OCI-LY1 (cell line): Measurements from ENCODE around the gene HSPB2.

Experiments used
- H2AFZ ChIP-seq: fragments of 200-600 bp; sonication (generic), shearing (Covaris generic); 2 replicates; pipeline ENCODE4 v1.6.0; 2014; ENCODE audit warnings: antibody characterized with exemption, mild to moderate bottlenecking, low read length
- H3F3A ChIP-seq: fragments of 200-600 bp; sonication (generic), shearing (Covaris generic); 2 replicates; pipeline ENCODE4 v1.6.0; 2014; ENCODE audit warnings: mild to moderate bottlenecking, antibody characterized with exemption, low read length, moderate library complexity; ENCODE audit not compliant: insufficient read depth
- H3K27ac ChIP-seq: fragments of 200-600 bp; sonication (generic); 2 replicates; pipeline ENCODE4 v1.5.1; 2014; ENCODE audit warnings: low read length, mixed run types, mild to moderate bottlenecking, low read depth; ENCODE audit not compliant: poor library complexity, severe bottlenecking
- H3K27me3 ChIP-seq: fragments of 200-600 bp; sonication (generic); 2 replicates; pipeline ENCODE4 v1.6.0; 2014; ENCODE audit warnings: antibody characterized with exemption, mild to moderate bottlenecking, low read length, moderate library complexity; ENCODE audit not compliant: insufficient read depth
- H3K36me3 ChIP-seq: fragments of 200-600 bp; sonication (generic); 2 replicates; pipeline ENCODE4 v1.6.1; 2014; ENCODE audit warnings: mild to moderate bottlenecking, antibody characterized with exemption, low read length, moderate library complexity, mixed read lengths; ENCODE audit not compliant: insufficient read depth
- H3K4me1 ChIP-seq: fragments of 200-600 bp; sonication (generic); 2 replicates; pipeline ENCODE4 v1.5.1; 2014; ENCODE audit warnings: mild to moderate bottlenecking, low read length, moderate library complexity; ENCODE audit not compliant: insufficient read depth, severe bottlenecking
- H3K4me2 ChIP-seq: fragments of 200-600 bp; sonication (generic), shearing (Covaris generic); 2 replicates; pipeline ENCODE4 v1.6.1; 2014; ENCODE audit warnings: low read length
- H3K4me3 ChIP-seq: fragments of 200-600 bp; sonication (generic); 2 replicates; pipeline ENCODE4 v1.5.1; 2014; ENCODE audit warnings: low read length, low read depth, mild to moderate bottlenecking, mixed read lengths; ENCODE audit not compliant: poor library complexity, severe bottlenecking
- H3K79me2 ChIP-seq: fragments of 200-600 bp; shearing (Covaris generic); 2 replicates; pipeline ENCODE4 v1.6.1; 2016; ENCODE audit warnings: mixed run types, low read length, mixed read lengths; ENCODE audit not compliant: insufficient read depth
- H3K9ac ChIP-seq: fragments of 200-600 bp; sonication (generic), shearing (Covaris generic); 2 replicates; pipeline ENCODE4 v1.6.1; 2014; ENCODE audit warnings: mild to moderate bottlenecking, low read length, mixed read lengths
- H3K9me2 ChIP-seq: fragments of 200-600 bp; sonication (generic), shearing (Covaris generic); 2 replicates; pipeline ENCODE4 v1.6.1; 2014; ENCODE audit warnings: low read depth, mild to moderate bottlenecking, low read length, mixed read lengths
- H3K9me3 ChIP-seq: fragments of 200-600 bp; shearing (Covaris generic); 2 replicates; pipeline ENCODE4 v1.6.1; 2014; ENCODE audit warnings: low read length, mixed read lengths
- H4K20me1 ChIP-seq: fragments of 200-600 bp; sonication (generic), shearing (Covaris generic); 2 replicates; pipeline ENCODE4 v1.6.0; 2016; ENCODE audit warnings: mild to moderate bottlenecking, low read length; ENCODE audit not compliant: insufficient read depth
- EZH2 ChIP-seq: fragments of 200-600 bp; sonication (generic), shearing (Covaris generic); IDR thresholded peaks from 2 replicates; pipeline ENCODE4 v1.8.0; 2017; ENCODE audit warnings: borderline replicate concordance, mixed run types, mild to moderate bottlenecking, antibody characterized with exemption, low read length, moderate library complexity, mixed read lengths
- TF ChIP-seq, protein P1 (sequence below): fragments of 200-600 bp; sonication (generic), shearing (Covaris generic); IDR thresholded peaks from 2 replicates; pipeline ENCODE4 v1.5.1; 2017; ENCODE audit warnings: mild to moderate bottlenecking, antibody characterized with exemption, low read length, moderate library complexity, mixed read lengths

HSPB2 gene

DNA sequence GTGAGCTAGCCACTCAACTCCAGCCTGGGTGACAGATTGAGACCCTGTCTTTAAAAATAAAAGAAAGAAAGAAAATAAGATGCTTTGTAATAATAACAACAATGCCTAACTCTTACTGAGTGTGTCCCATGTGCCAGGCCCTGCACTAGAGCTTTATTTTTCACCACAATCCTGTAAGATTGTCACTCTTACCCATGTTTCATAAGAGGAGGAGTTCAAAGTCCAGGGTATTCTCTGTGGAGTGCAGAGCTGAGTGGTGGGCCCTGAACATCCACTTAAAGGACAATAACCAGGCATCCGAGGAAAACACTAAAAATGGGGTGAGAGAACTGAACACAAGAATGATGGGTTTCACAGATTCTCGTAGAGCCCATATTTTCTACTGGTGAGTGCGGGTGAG is 5.3 kb downstream of the HSPB2 start:
- Histone ChIP-seq H3K4me3 (no peak overlapping the region), H3K9ac (no peak overlapping the region), H3K27ac (no peak overlapping the region), H3K36me3 (no peaks in the 10 kb centered on the region), H2AFZ (no peak overlapping the region), H3F3A (no peaks in the 10 kb centered on the region), H3K9me3 (no peaks in the 10 kb centered on the region), H3K79me2 (no peaks in the 10 kb centered on the region), H3K4me1 (peaks cover 2% of the 10 kb centered on the region), H3K27me3 (peaks cover 7% of the 10 kb centered on the region; the same call in 1 of the 2 replicates), H3K4me2 (no peak overlapping the region), H3K9me2 (no peaks in the 10 kb centered on the region), H4K20me1 (no peaks in the 10 kb centered on the region)
- TF ChIP-seq, protein P1, sequence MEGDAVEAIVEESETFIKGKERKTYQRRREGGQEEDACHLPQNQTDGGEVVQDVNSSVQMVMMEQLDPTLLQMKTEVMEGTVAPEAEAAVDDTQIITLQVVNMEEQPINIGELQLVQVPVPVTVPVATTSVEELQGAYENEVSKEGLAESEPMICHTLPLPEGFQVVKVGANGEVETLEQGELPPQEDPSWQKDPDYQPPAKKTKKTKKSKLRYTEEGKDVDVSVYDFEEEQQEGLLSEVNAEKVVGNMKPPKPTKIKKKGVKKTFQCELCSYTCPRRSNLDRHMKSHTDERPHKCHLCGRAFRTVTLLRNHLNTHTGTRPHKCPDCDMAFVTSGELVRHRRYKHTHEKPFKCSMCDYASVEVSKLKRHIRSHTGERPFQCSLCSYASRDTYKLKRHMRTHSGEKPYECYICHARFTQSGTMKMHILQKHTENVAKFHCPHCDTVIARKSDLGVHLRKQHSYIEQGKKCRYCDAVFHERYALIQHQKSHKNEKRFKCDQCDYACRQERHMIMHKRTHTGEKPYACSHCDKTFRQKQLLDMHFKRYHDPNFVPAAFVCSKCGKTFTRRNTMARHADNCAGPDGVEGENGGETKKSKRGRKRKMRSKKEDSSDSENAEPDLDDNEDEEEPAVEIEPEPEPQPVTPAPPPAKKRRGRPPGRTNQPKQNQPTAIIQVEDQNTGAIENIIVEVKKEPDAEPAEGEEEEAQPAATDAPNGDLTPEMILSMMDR: no peak
- no peak for TF ChIP-seq EZH2

DNA sequence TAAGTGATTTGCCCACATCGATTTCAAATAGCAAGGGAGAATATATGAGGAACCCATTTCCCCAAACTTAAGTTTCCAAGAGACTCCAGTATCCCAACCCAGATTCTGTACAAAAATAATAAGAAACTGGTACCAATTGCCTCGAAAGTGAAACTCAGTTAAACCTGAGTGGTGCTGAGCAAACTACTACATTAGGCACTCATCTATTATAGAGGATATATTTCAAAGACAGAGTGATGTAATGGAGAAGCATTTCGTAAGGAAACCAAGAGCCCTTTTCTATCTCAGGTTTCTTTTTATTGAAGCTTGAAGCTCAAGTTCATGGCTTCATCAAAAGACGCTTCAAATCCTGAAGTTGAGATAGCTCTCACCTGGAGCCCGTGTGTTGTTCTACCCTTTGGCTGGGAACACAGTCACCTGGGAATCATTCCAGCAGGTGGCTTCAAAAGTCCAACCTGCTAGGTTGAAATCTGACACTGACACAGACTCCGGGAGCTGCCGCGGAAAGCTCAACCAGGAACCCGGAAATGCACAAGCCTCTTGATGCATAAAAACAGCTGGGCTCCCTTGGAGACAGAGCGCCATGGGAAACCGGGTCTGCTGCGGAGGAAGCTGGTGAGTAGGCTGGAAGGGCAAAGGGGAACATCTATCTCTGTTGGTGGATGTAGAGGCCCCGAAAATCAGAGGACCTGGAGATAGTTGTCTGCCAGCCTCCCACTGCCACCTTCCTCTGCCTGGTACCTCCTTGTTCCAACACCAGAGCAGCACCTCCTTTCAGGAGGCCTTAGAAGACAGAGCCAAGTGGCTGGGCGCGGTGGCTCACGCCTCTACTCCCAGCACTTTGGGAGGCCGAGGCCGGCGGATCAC is 6.1 kb downstream of the HSPB2 start, which contains the start of gene C11orf52:
Gene C11orf52, plus strand, starts transcription at position 524 of the 867 bp plus-strand sequence. Its CDS starts 60 bp downstream, at position 584.
- Histone ChIP-seq H3K27me3 (peaks cover 7% of the 10 kb centered on the region; the same call in 1 of the 2 replicates), H3K4me1 (peaks cover 8% of the 10 kb centered on the region), H3K9me3 (no peaks in the 10 kb centered on the region), H3K36me3 (no peaks in the 10 kb centered on the region), H3K27ac (no peak within 1 kb of the TSS), H4K20me1 (no peaks in the 10 kb centered on the region), H3K79me2 (no peaks in the 10 kb centered on the region), H3F3A (no peaks in the 10 kb centered on the region), H3K9me2 (no peaks in the 10 kb centered on the region), H3K4me3 (no peak within 1 kb of the TSS), H3K4me2 (no peak within 1 kb of the TSS), H2AFZ (no peak within 1 kb of the TSS), H3K9ac (no peak within 1 kb of the TSS)
- TF ChIP-seq, protein P1: no peak
- no peak for TF ChIP-seq EZH2

DNA sequence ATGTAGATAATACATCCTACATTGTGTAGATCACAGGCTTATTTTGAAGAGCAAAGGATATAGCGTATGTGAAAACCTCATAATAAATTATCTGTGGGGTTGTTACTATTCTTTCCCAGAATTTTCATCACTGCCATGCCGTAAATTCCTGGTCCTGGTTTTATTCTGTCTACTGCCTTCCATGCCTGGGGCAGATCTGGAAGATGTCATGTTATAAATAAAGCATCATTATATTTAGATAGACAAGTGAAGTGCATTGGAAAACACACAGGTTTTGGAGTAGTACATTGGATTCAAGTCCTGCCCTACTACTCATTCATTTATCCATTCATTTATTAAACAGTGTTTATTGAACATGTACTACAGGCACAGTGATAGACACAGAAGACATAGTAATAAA is 8.4 kb downstream of the HSPB2 start:
- H3K9me2 ChIP-seq: no peaks in the 10 kb centered on the region
- H3K4me1 ChIP-seq: peaks cover 8% of the 10 kb centered on the region

More for the DNA sequence above, 8.4 kb downstream of the HSPB2 start:
- Histone ChIP-seq H3K27ac (no peak overlapping the region), H3K4me3 (no peak overlapping the region), H4K20me1 (no peaks in the 10 kb centered on the region), H3K27me3 (no peaks in the 10 kb centered on the region), H3K9ac (no peak overlapping the region), H3K36me3 (no peaks in the 10 kb centered on the region), H2AFZ (no peak overlapping the region), H3K9me3 (no peaks in the 10 kb centered on the region), H3K79me2 (no peaks in the 10 kb centered on the region), H3K4me2 (no peak overlapping the region), H3F3A (no peaks in the 10 kb centered on the region)
- no peak for TF ChIP-seq EZH2
- TF ChIP-seq, protein P1: no peak
